Upper lobe of left lung (tissue), 6 donors: ENCODE data around the gene RHO. TPM values are rescaled to one million over a fixed set of nuclear protein-coding genes. Genes with fewer than 3 reads are reported as not detected.
A peak's percentile ranks its signal among the peaks of the same experiment; 100 is the strongest.
"Not testable (repeated sequence)": the region's sequence is repeated elsewhere in the genome, so short reads cannot be mapped to it uniquely, and the experiment has no call there.

ENCODE experiments used
- ATAC-seq, 2 donors: fragments of 200-7000 bp; cut with Tn5 transposase; one replicate each; pipeline ENCODE4 v1.9.1; 2022; ENCODE audit warnings: mild to moderate bottlenecking in 2 of 2, moderate library complexity in 2 of 2; ENCODE audit not compliant: low FRiP score in 2 of 2
- DNase-seq, 2 donors: peaks; one replicate each; pipeline ENCODE4 v3.0.0-alpha.2; 2019 to 2020
- H3K27ac ChIP-seq, 4 donors: fragments of 200-600 bp; sonication (generic); one replicate each; pipeline ENCODE4 v1.5.1; 2016 to 2019
- H3K27me3 ChIP-seq, 4 donors: fragments of 200-600 bp; sonication (generic); one replicate each; pipeline ENCODE4 v1.5.1; 2017 to 2019
- H3K36me3 ChIP-seq, 4 donors: fragments of 200-600 bp; sonication (generic); one replicate each; pipeline ENCODE4 v1.5.1; 2016 to 2019
- H3K4me1 ChIP-seq, 4 donors: fragments of 200-600 bp; sonication (generic); one replicate each; pipeline ENCODE4 v1.5.1; 2018 to 2019
- H3K4me3 ChIP-seq, 4 donors: fragments of 200-600 bp; sonication (generic); one replicate each; pipeline ENCODE4 v1.5.1; 2017 to 2019; ENCODE audit warnings: mild to moderate bottlenecking in 2 of 4, moderate library complexity in 1 of 4
- H3K9me3 ChIP-seq, 4 donors: fragments of 200-600 bp; sonication (generic); one replicate each; pipeline ENCODE4 v1.5.1; 2018 to 2019
- CTCF ChIP-seq, 6 experiments: fragments of 450-650 bp in 4 of 6; fragments of 200-600 bp in 2 of 6; sonication (generic) in 2 of 6; IDR thresholded peaks; one replicate each; pipeline ENCODE4 v1.5.1; 2016 to 2019; ENCODE audit warnings: antibody characterized with exemption in 6 of 6
- EP300 ChIP-seq, 4 donors: sonication (generic); formaldehyde crosslinking; IDR thresholded peaks; one replicate each; pipeline ENCODE4 v1.5.1; 2017; ENCODE audit warnings: antibody characterized with exemption in 4 of 4, control low read depth in 2 of 4
- POLR2A ChIP-seq, 4 donors: fragments of 450-650 bp; IDR thresholded peaks; one replicate each; pipeline ENCODE4 v1.5.1; 2016 to 2017; ENCODE audit warnings: antibody characterized with exemption in 4 of 4, mild to moderate bottlenecking in 2 of 4
- POLR2AphosphoS5 ChIP-seq, 2 donors: sonication (generic); formaldehyde crosslinking; IDR thresholded peaks; one replicate each; pipeline ENCODE4 v1.5.1; 2017; ENCODE audit warnings: antibody characterized with exemption in 2 of 2
- WGBS, 2 donors: methylation state at CpG; one replicate each; pipeline ENCODE4 v1.1.5; 2017 to 2018; 5-methylcytosine and 5-hydroxymethylcytosine counted together
- total RNA-seq, 6 donors: library from RNA; depleted of rRNA in 4 of 6; stranded (reverse); fragments of >200 nt in 4 of 6; gene quantifications; one replicate each; pipeline versions ENCODE4 v1.1.0 to v1.2.1, GENCODE V29; 2016 to 2021
- donor health status: DM: no; HTN: no; CAD: no; lungs with moderate emphysema.
- donor health status: DM: no; HTN: yes; CAD: no; lungs with severe emphysema.

RHO gene
- total RNA-seq, 6 donors from 2014 or later = not detected

- Histone ChIP-seq H3K4me1 (peaks cover 30 to 47% (median 37%) of the 10 kb centered on the region in 4 donors), H3K27me3 (no peaks in the 10 kb centered on the region), H3K27ac (peak overlapping the region; percentile 67 to 83 (median 74)), H3K4me3 (no peak overlapping the region), H3K36me3 (peaks cover 0 to 30% (median 10%) of the 10 kb centered on the region in 4 donors), H3K9me3 (no peaks in the 10 kb centered on the region)
- DNase-seq (peak in 1 of 2 donors; percentile 91), ATAC-seq (peak; percentile 89 to 95)
- peak; percentile 81 to 92 (median 84) for TF ChIP-seq CTCF (IDR thresholded peaks at IDR 0.05)
- peak in 1 of 4 donors; percentile 38 for TF ChIP-seq POLR2A (IDR thresholded peaks at IDR 0.05)
- TF ChIP-seq EP300 (IDR thresholded peaks at IDR 0.05) = peak in 2 of 4 donors; percentile 26 to 72
- TF ChIP-seq POLR2AphosphoS5 (IDR thresholded peaks at IDR 0.05) = peak in 1 of 2 donors; percentile 59
- 19 to 28% methylated on average over 5 of the region's 5 CpGs for WGBS, 2 donors
Measured at GRCh38 chr3:129490273-129490675, 38.2 kb upstream of the RHO start.

- not testable (repeated sequence) for H3K9me3 ChIP-seq, ATAC-seq, H3K4me3 ChIP-seq, DNase-seq, H3K27me3 ChIP-seq
- Histone ChIP-seq H3K4me1 (peaks cover 23 to 50% (median 38%) of the 10 kb centered on the region in 4 donors), H3K27ac (peak overlapping the region; percentile 67 to 83 (median 74)), H3K36me3 (peaks cover 0 to 30% (median 10%) of the 10 kb centered on the region in 4 donors)
- 77 to 82% methylated on average over 2 to 4 of the region's 4 CpGs for WGBS, 2 donors
Measured at GRCh38 chr3:129491077-129491476, 37.4 kb upstream of the RHO start.

- DNase-seq (no peak), ATAC-seq (no peak)
- TF ChIP-seq POLR2AphosphoS5 (IDR thresholded peaks at IDR 0.05) (no peak), EP300 (IDR thresholded peaks at IDR 0.05) (no peak), CTCF (IDR thresholded peaks at IDR 0.05) (no peak), POLR2A (IDR thresholded peaks at IDR 0.05) (no peak)
- peaks cover 17 to 43% (median 36%) of the 10 kb centered on the region in 4 donors for H3K4me1 ChIP-seq
- no peaks in the 10 kb centered on the region for H3K27me3 ChIP-seq
- no peaks in the 10 kb centered on the region for H3K9me3 ChIP-seq
- WGBS, 2 donors = 82 to 98% methylated on average over 9 of the region's 9 CpGs
- no peak overlapping the region for H3K4me3 ChIP-seq
- H3K36me3 ChIP-seq = peaks cover 0 to 30% (median 10%) of the 10 kb centered on the region in 4 donors
- peak overlapping the region in 1 of 4 donors; percentile 83 for H3K27ac ChIP-seq
Measured at GRCh38 chr3:129491794-129492193, 36.6 kb upstream of the RHO start.

- peaks cover 0 to 30% (median 10%) of the 10 kb centered on the region in 4 donors for H3K36me3 ChIP-seq
- no peak for ATAC-seq
- H3K27me3 ChIP-seq = no peaks in the 10 kb centered on the region
- H3K27ac ChIP-seq = peak overlapping the region in 2 of 4 donors; percentile 16 to 87
- no peak overlapping the region for H3K4me3 ChIP-seq
- TF ChIP-seq POLR2A (IDR thresholded peaks at IDR 0.05) = no peak
- no peak for TF ChIP-seq CTCF (IDR thresholded peaks at IDR 0.05)
- no peak for TF ChIP-seq POLR2AphosphoS5 (IDR thresholded peaks at IDR 0.05)
- TF ChIP-seq EP300 (IDR thresholded peaks at IDR 0.05) = no peak
- peaks cover 22 to 40% (median 37%) of the 10 kb centered on the region in 4 donors for H3K4me1 ChIP-seq
- DNase-seq = no peak
- WGBS, 2 donors = 88 to 89% methylated on average over 4 of the region's 4 CpGs
- no peaks in the 10 kb centered on the region for H3K9me3 ChIP-seq
Measured at GRCh38 chr3:129492691-129493090, 35.7 kb upstream of the RHO start.

- Histone ChIP-seq H3K27me3 (no peaks in the 10 kb centered on the region), H3K9me3 (no peaks in the 10 kb centered on the region), H3K36me3 (peaks cover 0 to 30% (median 10%) of the 10 kb centered on the region in 4 donors), H3K4me3 (no peak overlapping the region), H3K27ac (peak overlapping the region in 2 of 4 donors; percentile 82 to 87), H3K4me1 (peaks cover 27 to 43% (median 39%) of the 10 kb centered on the region in 4 donors)
- WGBS, 2 donors = 65 to 72% methylated on average over 3 to 4 of the region's 4 CpGs
- ATAC-seq (no peak), DNase-seq (no peak)
- no peak for TF ChIP-seq POLR2AphosphoS5 (IDR thresholded peaks at IDR 0.05)
- no peak for TF ChIP-seq EP300 (IDR thresholded peaks at IDR 0.05)
- no peak for TF ChIP-seq CTCF (IDR thresholded peaks at IDR 0.05)
- no peak for TF ChIP-seq POLR2A (IDR thresholded peaks at IDR 0.05)
Measured at GRCh38 chr3:129493206-129493605, 35.2 kb upstream of the RHO start.

GRCh38 chr3:129494499-129494898 lies 33.9 kb upstream of the RHO start:
- 47 to 54% methylated on average over 5 of the region's 5 CpGs for WGBS, 2 donors
- not testable (repeated sequence) for ATAC-seq, DNase-seq, H3K4me3 ChIP-seq, H3K27me3 ChIP-seq, H3K9me3 ChIP-seq
- Histone ChIP-seq H3K4me1 (peaks cover 34 to 51% (median 50%) of the 10 kb centered on the region in 4 donors), H3K27ac (peak overlapping the region; percentile 75 to 87 (median 80)), H3K36me3 (peaks cover 0 to 26% (median 10%) of the 10 kb centered on the region in 4 donors)

GRCh38 chr3:129495006-129495639 lies 33.3 kb upstream of the RHO start:
- 62 to 77% methylated on average over 10 of the region's 10 CpGs for WGBS, 2 donors
- Histone ChIP-seq H3K36me3 (peaks cover 0 to 26% (median 10%) of the 10 kb centered on the region in 4 donors), H3K4me1 (peaks cover 34 to 51% (median 48%) of the 10 kb centered on the region in 4 donors), H3K27ac (peak overlapping the region; percentile 75 to 87 (median 80))
- H3K4me3 ChIP-seq, H3K27me3 ChIP-seq, H3K9me3 ChIP-seq, DNase-seq: not testable (repeated sequence)
- peak in 1 of 2 donors; percentile 23 for ATAC-seq

- not testable (repeated sequence) for H3K9me3 ChIP-seq, H3K27me3 ChIP-seq, DNase-seq, H3K4me3 ChIP-seq, ATAC-seq
- peak overlapping the region; percentile 76 to 87 (median 82) for H3K27ac ChIP-seq
- peaks cover 0 to 22% (median 8%) of the 10 kb centered on the region in 4 donors for H3K36me3 ChIP-seq
- peaks cover 29 to 51% (median 44%) of the 10 kb centered on the region in 4 donors for H3K4me1 ChIP-seq
- 70 to 75% methylated on average over 2 of the region's 2 CpGs for WGBS, 2 donors
Measured at GRCh38 chr3:129497876-129498275, 30.6 kb upstream of the RHO start.
